IMR-90 (cell line): ENCODE measurements around the gene ANKDD1A. TPM values are rescaled to one million over a fixed set of nuclear protein-coding genes. Genes with fewer than 3 reads are reported as not detected.

Source experiments
- ATAC-seq: fragments of 200-7000 bp; cut with Tn5 transposase; 2 replicates; pipeline ENCODE4 v1.9.1; 2020; ENCODE audit warnings: low read depth, mild to moderate bottlenecking, moderate library complexity
- BruUV-seq: library from RNA; stranded (reverse); fragments of 400-500 nt; replicated peaks from 2 replicates; lab custom pipeline; 2021; lab: Mats Ljungman, UMichigan
- CTCF ChIA-PET: fragments of 300-600 bp; formaldehyde crosslinking; extraction: SDS; loops from one replicate; lab custom pipeline; 2021; ENCODE audit warnings: antibody characterized with exemption; lab: Yijun Ruan, JAX
- POLR2A ChIA-PET: fragments of 300-600 bp; sonication (Branson Sonifier 250); formaldehyde crosslinking; loops from one replicate; lab custom pipeline; 2022; ENCODE audit warnings: antibody characterized with exemption; ENCODE audit not compliant: unreplicated experiment; lab: Charles Lee
- DNase-seq: peaks from one replicate; pipeline ENCODE4 v3.0.0; 2013
- H2AFZ ChIP-seq: replicated peaks from 2 replicates; pipeline ENCODE3; 2013; ENCODE audit warnings: low read length, mild to moderate bottlenecking; ENCODE audit not compliant: poor library complexity
- H2AK5ac ChIP-seq: 2 replicates; pipeline ENCODE4 v1.6.1; 2013; ENCODE audit warnings: low read depth, low read length, inconsistent platforms
- H2AK9ac ChIP-seq: replicated peaks from 2 replicates; pipeline ENCODE3; 2013; ENCODE audit warnings: mild to moderate bottlenecking, low read depth, low read length, moderate library complexity; ENCODE audit not compliant: poor library complexity
- H2BK120ac ChIP-seq: 2 replicates; pipeline ENCODE4 v1.6.1; 2013; ENCODE audit warnings: low read depth, low read length, inconsistent platforms
- H2BK15ac ChIP-seq: 3 replicates; pipeline ENCODE4 v1.6.1; 2013; ENCODE audit warnings: low read depth, low read length, inconsistent platforms
- H2BK20ac ChIP-seq: 2 replicates; pipeline ENCODE4 v1.6.1; 2013; ENCODE audit warnings: low read depth, mild to moderate bottlenecking, inconsistent platforms, low read length, moderate library complexity
- H2BK5ac ChIP-seq: 2 replicates; pipeline ENCODE4 v1.6.1; 2013; ENCODE audit warnings: mild to moderate bottlenecking, low read depth, low read length, inconsistent platforms; ENCODE audit not compliant: poor library complexity, severe bottlenecking
- H3K14ac ChIP-seq: replicated peaks from 2 replicates; pipeline ENCODE4 v1.6.1; 2013; ENCODE audit warnings: low read depth, low read length, inconsistent platforms
- H3K18ac ChIP-seq: 2 replicates; pipeline ENCODE4 v1.6.1; 2013; ENCODE audit warnings: low read depth, low read length, control low read depth
- H3K23ac ChIP-seq: 2 replicates; pipeline ENCODE4 v1.6.1; 2013; ENCODE audit warnings: low read depth, low read length, inconsistent platforms
- H3K27ac ChIP-seq: 2 replicates; pipeline ENCODE4 v1.5.1; 2013; ENCODE audit warnings: mild to moderate bottlenecking, control low read depth, low read length; ENCODE audit not compliant: insufficient read depth
- H3K27me3 ChIP-seq: 2 replicates; pipeline ENCODE4 v1.6.1; 2013; ENCODE audit warnings: low read length; ENCODE audit not compliant: control insufficient read depth, insufficient read depth
- H3K36me3 ChIP-seq: 2 replicates; pipeline ENCODE4 v1.6.1; 2013; ENCODE audit warnings: low read length, mixed read lengths; ENCODE audit not compliant: control insufficient read depth, insufficient read depth
- H3K4ac ChIP-seq: 2 replicates; pipeline ENCODE4 v1.6.1; 2013; ENCODE audit warnings: low read depth, low read length, inconsistent platforms
- H3K4me1 ChIP-seq: 2 replicates; pipeline ENCODE4 v1.6.1; 2013; ENCODE audit warnings: low read length, mixed read lengths; ENCODE audit not compliant: control insufficient read depth, insufficient read depth
- H3K4me2 ChIP-seq: 2 replicates; pipeline ENCODE4 v1.6.1; 2013; ENCODE audit warnings: low read depth, mild to moderate bottlenecking, control low read depth, low read length, moderate library complexity
- H3K4me3 ChIP-seq: 2 replicates; pipeline ENCODE4 v1.5.1; 2013; ENCODE audit warnings: low read depth, mild to moderate bottlenecking, control low read depth, low read length, moderate library complexity; ENCODE audit not compliant: insufficient read depth
- H3K56ac ChIP-seq: 2 replicates; pipeline ENCODE4 v1.6.1; 2013; ENCODE audit warnings: low read length, inconsistent platforms; ENCODE audit not compliant: insufficient read depth; ENCODE audit errors: extremely low read depth
- H3K79me1 ChIP-seq, 2 experiments: 2 replicates each; pipeline ENCODE4 v1.6.1; 2013; ENCODE audit warnings: low read length in 2 of 2, inconsistent platforms in 1 of 2, low read depth in 1 of 2
- H3K9ac ChIP-seq: 2 replicates; pipeline ENCODE4 v1.6.1; 2013; ENCODE audit warnings: low read depth, low read length, control low read depth
- H3K9me1 ChIP-seq: 2 replicates; pipeline ENCODE4 v1.6.1; 2013; ENCODE audit warnings: low read length, inconsistent platforms; ENCODE audit not compliant: insufficient read depth
- H3K9me3 ChIP-seq: 2 replicates; pipeline ENCODE4 v1.6.1; 2013; ENCODE audit warnings: low read length; ENCODE audit not compliant: control insufficient read depth, insufficient read depth
- H4K20me1 ChIP-seq: 2 replicates; pipeline ENCODE4 v1.6.1; 2013; ENCODE audit warnings: low read length, inconsistent platforms; ENCODE audit not compliant: insufficient read depth
- H4K5ac ChIP-seq: 2 replicates; pipeline ENCODE4 v1.6.1; 2013; ENCODE audit warnings: mild to moderate bottlenecking, low read depth, low read length, control low read depth
- H4K8ac ChIP-seq, 2 experiments: 2 replicates each; pipeline ENCODE4 v1.6.1; 2013; ENCODE audit warnings: low read depth in 2 of 2, low read length in 2 of 2, control low read depth in 1 of 2, inconsistent platforms in 1 of 2
- H4K91ac ChIP-seq: 2 replicates; pipeline ENCODE4 v1.6.1; 2013; ENCODE audit warnings: low read depth, low read length, inconsistent platforms; ENCODE audit not compliant: insufficient read depth
- BHLHE40 ChIP-seq: fragments of 150-350 bp; IDR thresholded peaks from 2 replicates; pipeline ENCODE4 v1.6.1; 2016; ENCODE audit warnings: mild to moderate bottlenecking, low read depth, low read length
- CEBPB ChIP-seq: IDR thresholded peaks from 2 replicates; pipeline ENCODE4 v1.6.1; 2012; ENCODE audit warnings: low read depth, low read length, improper control_type of control experiment
- CHD1 ChIP-seq: IDR thresholded peaks from 2 replicates; pipeline ENCODE4 v1.6.1; 2012; ENCODE audit warnings: low read depth, low read length, improper control_type of control experiment
- ELK1 ChIP-seq: fragments of 150-350 bp; IDR thresholded peaks from 2 replicates; pipeline ENCODE4 v1.6.1; 2016; ENCODE audit warnings: low read depth, mild to moderate bottlenecking, low read length, moderate library complexity, borderline replicate concordance
- MAFK ChIP-seq: IDR thresholded peaks from 2 replicates; pipeline ENCODE4 v1.6.1; 2012; ENCODE audit warnings: low read depth, low read length, improper control_type of control experiment
- MXI1 ChIP-seq: IDR thresholded peaks from 2 replicates; pipeline ENCODE4 v1.6.1; 2012; ENCODE audit warnings: low read depth, mild to moderate bottlenecking, low read length, moderate library complexity, borderline replicate concordance
- NFE2L2 ChIP-seq: fragments of 150-350 bp; IDR thresholded peaks from 2 replicates; pipeline ENCODE4 v1.6.1; 2016; ENCODE audit warnings: low read depth, mild to moderate bottlenecking, low read length
- POLR2A ChIP-seq: IDR thresholded peaks from 2 replicates; pipeline ENCODE4 v1.6.1; 2012; ENCODE audit warnings: mild to moderate bottlenecking, low read depth, low read length
- RAD21 ChIP-seq: IDR thresholded peaks from 2 replicates; pipeline ENCODE4 v1.6.1; 2012; ENCODE audit warnings: low read length, improper control_type of control experiment
- RCOR1 ChIP-seq: IDR thresholded peaks from 2 replicates; pipeline ENCODE4 v1.6.1; 2012; ENCODE audit warnings: mild to moderate bottlenecking, low read length, improper control_type of control experiment; ENCODE audit not compliant: insufficient replicate concordance
- RFX5 ChIP-seq: IDR thresholded peaks from 2 replicates; pipeline ENCODE4 v1.8.0; 2012; ENCODE audit warnings: low read depth, mild to moderate bottlenecking, low read length, moderate library complexity
- SMC3 ChIP-seq: fragments of 150-350 bp; IDR thresholded peaks from 2 replicates; pipeline ENCODE4 v1.6.1; 2016; ENCODE audit warnings: low read depth, mild to moderate bottlenecking, antibody characterized with exemption, low read length, moderate library complexity
- USF2 ChIP-seq: fragments of 150-350 bp; IDR thresholded peaks from 2 replicates; pipeline ENCODE4 v1.6.1; 2017; ENCODE audit warnings: mild to moderate bottlenecking, antibody characterized with exemption, low read length, low read depth
- WGBS, 2 experiments: methylation state at CpG; one replicate each; pipeline versions ENCODE4 v1.1.5 to v1.1.7; 2013; ENCODE audit warnings: missing lambda C conversion rate in 2 of 2; ENCODE audit not compliant: insufficient read length in 1 of 2; ENCODE audit errors: extremely low coverage in 2 of 2; 5-methylcytosine and 5-hydroxymethylcytosine counted together
- dilution Hi-C: fragments of 300-500 bp; cut with HindIII; formaldehyde crosslinking; loops from one replicate; pipeline ENCODE4 v1.14.3; 2018; ENCODE audit warnings: low sequenced_read_pairs; ENCODE audit not compliant: unreplicated experiment
- in situ Hi-C: fragments of 300-500 bp; cut with MboI; formaldehyde crosslinking; loops from 3 replicates; pipeline ENCODE4 v1.14.3; 2019; ENCODE audit warnings: low sequenced_read_pairs, inconsistent platforms, mixed read lengths
- intact Hi-C: fragments of 100-400 bp; cut with micrococcal nuclease; formaldehyde crosslinking; loops from 2 replicates; pipeline ENCODE4 v1.10.0; 2022
- polyA plus RNA-seq, 3 experiments: library from polyadenylated mRNA; depleted of rRNA; stranded (reverse); fragments of >200 nt; gene quantifications; 2 replicates each; pipeline ENCODE4 v1.2.3, GENCODE V29; 2012; ENCODE audit warnings: low replicate concordance in 1 of 3
- total RNA-seq: library from RNA; depleted of rRNA; stranded (reverse); fragments of >200 nt; gene quantifications from 2 replicates; pipeline ENCODE4 v1.2.3, GENCODE V29; 2012

ANKDD1A gene
- total and polyA plus RNA-seq, 2 of the 4 experiments (the other 2 are of a cell fraction) = 3.6 to 4.9 TPM

GRCh38 chr15:64878705-64879104 lies 33.0 kb upstream of the ANKDD1A start:
- in situ Hi-C loops (no loop called here), dilution Hi-C loops (no loop called here), intact Hi-C loops (no loop called here)
- Histone ChIP-seq H3K9ac (no peak overlapping the region), H3K4me2 (no peak overlapping the region), H4K20me1 (no peaks in the 10 kb centered on the region), H3K23ac (no peak overlapping the region), H2AK9ac (no peak overlapping the region), H4K5ac (no peak overlapping the region), H3K18ac (no peak overlapping the region), H3K27ac (no peak overlapping the region), H3K27me3 (no peaks in the 10 kb centered on the region), H2AK5ac (peak overlapping the region; percentile 75), H3K36me3 (no peaks in the 10 kb centered on the region), H2BK5ac (no peak overlapping the region), H3K4me3 (no peak overlapping the region), H3K9me1 (peaks cover 21% of the 10 kb centered on the region), H4K8ac (no peak overlapping the region), H2BK15ac (no peak overlapping the region), H3K79me1 (peaks cover 0 to 17% of the 10 kb centered on the region in 2 experiments; a peak in 1 of 4 replicates), H2AFZ (peak overlapping the region; percentile 1), H2BK20ac (no peak overlapping the region), H4K91ac (no peak overlapping the region; the same call in 1 of the 2 replicates), H2BK120ac (peak overlapping the region; percentile 22; the same call in 1 of the 2 replicates), H3K14ac (no peak overlapping the region), H3K56ac (no peak overlapping the region), H3K9me3 (no peaks in the 10 kb centered on the region), H3K4ac (0 out of 2 replicates have a peak overlapping the region, but pooled peaks have one; percentile 17), H3K4me1 (peaks cover 19% of the 10 kb centered on the region)
- CTCF ChIA-PET = no interaction called here
- TF ChIP-seq RCOR1 = no peak
- no peak for TF ChIP-seq MXI1
- no peak for TF ChIP-seq ELK1
- no peak for TF ChIP-seq MAFK
- no peak for TF ChIP-seq SMC3
- no peak for TF ChIP-seq USF2
- TF ChIP-seq CEBPB = no peak
- TF ChIP-seq RFX5 = no peak
- no peak for TF ChIP-seq CHD1
- no peak for TF ChIP-seq NFE2L2
- TF ChIP-seq POLR2A = no peak
- no peak for TF ChIP-seq RAD21
- TF ChIP-seq BHLHE40 = no peak
- BruUV-seq = no TSS peak
- no peak for DNase-seq
- WGBS, 2 experiments = no CpG with 5 or more reads among the region's 8 CpGs
- no peak for ATAC-seq
- POLR2A ChIA-PET = no interaction called here
